Keratinocyte (primary cell): ENCODE data around the gene GRK5. TPM values are rescaled to one million over a fixed set of nuclear protein-coding genes. Genes with fewer than 3 reads are reported as not detected.

ENCODE experiments used
- DNase-seq: peaks from one replicate; pipeline ENCODE4 v3.0.0-alpha.2; 2011; ENCODE audit warnings: low read depth, missing footprints, low spot score
- FAIRE-seq: peaks from 2 replicates; lab custom pipeline; 2011; peaks lifted over from hg19 to GRCh38; lab: Jason Lieb, UNC
- H2AFZ ChIP-seq: 2 replicates; pipeline ENCODE4 v1.6.0; 2012; ENCODE audit warnings: low read length, control low read depth, inconsistent platforms; ENCODE audit not compliant: control insufficient read depth
- H3K27ac ChIP-seq: 2 replicates; pipeline ENCODE4 v1.5.1; 2011; ENCODE audit warnings: low read length; ENCODE audit not compliant: control insufficient read depth, insufficient read depth
- H3K27me3 ChIP-seq: 3 replicates; pipeline ENCODE4 v1.6.0; 2011; ENCODE audit warnings: low read length; ENCODE audit not compliant: control insufficient read depth, insufficient read depth; ENCODE audit errors: extremely low read depth
- H3K36me3 ChIP-seq, 2 experiments: 2 replicates in 1 of 2; 3 replicates in 1 of 2; pipeline ENCODE4 v1.5.1; 2011; ENCODE audit warnings: low read length in 2 of 2, mild to moderate bottlenecking in 1 of 2; ENCODE audit not compliant: control insufficient read depth in 2 of 2, insufficient read depth in 2 of 2; ENCODE audit errors: extremely low read depth in 1 of 2
- H3K4me1 ChIP-seq: 3 replicates; pipeline ENCODE4 v1.5.1; 2011; ENCODE audit warnings: low read length; ENCODE audit not compliant: control insufficient read depth, insufficient read depth; ENCODE audit errors: extremely low read depth
- H3K4me2 ChIP-seq: 3 replicates; pipeline ENCODE4 v1.6.0; 2011; ENCODE audit warnings: low read depth, low read length; ENCODE audit not compliant: control insufficient read depth, insufficient read depth; ENCODE audit errors: extremely low read depth
- H3K4me3 ChIP-seq, 3 experiments: fragments of 200-600 bp in 1 of 3; sonication (generic) in 1 of 3; 2 replicates in 2 of 3; 3 replicates in 1 of 3; pipeline ENCODE4 v1.5.1; 2011 to 2016; ENCODE audit warnings: low read length in 3 of 3, mild to moderate bottlenecking in 3 of 3, control low read depth in 2 of 3, inconsistent platforms in 1 of 3, low read depth in 1 of 3, mixed read lengths in 1 of 3, mixed run types in 1 of 3, moderate library complexity in 1 of 3; ENCODE audit not compliant: control insufficient read depth in 2 of 3, insufficient read depth in 2 of 3; ENCODE audit errors: extremely low read depth in 1 of 3
- H3K79me2 ChIP-seq: 2 replicates; pipeline ENCODE4 v1.6.0; 2012; ENCODE audit warnings: low read length; ENCODE audit not compliant: control insufficient read depth, insufficient read depth
- H3K9ac ChIP-seq: 3 replicates; pipeline ENCODE4 v1.6.0; 2011; ENCODE audit warnings: low read length; ENCODE audit not compliant: control insufficient read depth, insufficient read depth; ENCODE audit errors: extremely low read depth
- H3K9me1 ChIP-seq: 3 replicates; pipeline ENCODE4 v1.6.0; 2011; ENCODE audit warnings: low read length; ENCODE audit not compliant: control insufficient read depth, insufficient read depth; ENCODE audit errors: extremely low read depth
- H3K9me3 ChIP-seq: 2 replicates; pipeline ENCODE4 v1.5.1; 2012; ENCODE audit warnings: low read depth, low read length; ENCODE audit not compliant: control insufficient read depth
- H4K20me1 ChIP-seq: 3 replicates; pipeline ENCODE4 v1.6.0; 2011; ENCODE audit warnings: low read length; ENCODE audit not compliant: control insufficient read depth, insufficient read depth; ENCODE audit errors: extremely low read depth
- EZH2 ChIP-seq: IDR thresholded peaks from one replicate; pipeline ENCODE4 v1.6.1; 2012; ENCODE audit warnings: inconsistent platforms, mild to moderate bottlenecking, low read length, moderate library complexity
- dilution Hi-C: fragments of 300-500 bp; cut with MboI; formaldehyde crosslinking; loops from one replicate; pipeline ENCODE4 v1.7.0; 2020; ENCODE audit warnings: low sequenced_read_pairs; ENCODE audit not compliant: extremely low pct_ligation_motif_present
- polyA plus RNA-seq, 5 experiments: library from polyadenylated mRNA; depleted of rRNA in 3 of 5; stranded (reverse) in 3 of 5; stranded (forward) in 1 of 5; unstranded in 1 of 5; fragments of >200 nt; gene quantifications; 1 replicate in 1 of 5; 2 replicates in 3 of 5; 3 replicates in 1 of 5; pipeline versions ENCODE4 v1.2.1 to v1.2.3, GENCODE V29; 2011 to 2012; ENCODE audit warnings: missing spikeins in 2 of 5, low read depth in 1 of 5, low replicate concordance in 1 of 5
- TF ChIP-seq, protein P1 (sequence below), 3 experiments: IDR thresholded peaks in 1 of 3; conservative IDR thresholded peaks in 1 of 3; optimal IDR thresholded peaks in 1 of 3; 2 replicates in 2 of 3; 3 replicates in 1 of 3; pipeline versions ENCODE3 to v1.5.1; 2011; ENCODE audit warnings: low read length in 3 of 3, mild to moderate bottlenecking in 3 of 3, moderate library complexity in 2 of 3, control low read depth in 1 of 3, inconsistent platforms in 1 of 3; ENCODE audit not compliant: insufficient read depth in 2 of 3; ENCODE audit errors: extremely low read depth in 1 of 3

GRK5 gene
- polyA plus RNA-seq, 1 donor (not counting 4 experiments of a cell fraction or from before 2014, with no cell fraction given), result 7.6 TPM

DNA sequence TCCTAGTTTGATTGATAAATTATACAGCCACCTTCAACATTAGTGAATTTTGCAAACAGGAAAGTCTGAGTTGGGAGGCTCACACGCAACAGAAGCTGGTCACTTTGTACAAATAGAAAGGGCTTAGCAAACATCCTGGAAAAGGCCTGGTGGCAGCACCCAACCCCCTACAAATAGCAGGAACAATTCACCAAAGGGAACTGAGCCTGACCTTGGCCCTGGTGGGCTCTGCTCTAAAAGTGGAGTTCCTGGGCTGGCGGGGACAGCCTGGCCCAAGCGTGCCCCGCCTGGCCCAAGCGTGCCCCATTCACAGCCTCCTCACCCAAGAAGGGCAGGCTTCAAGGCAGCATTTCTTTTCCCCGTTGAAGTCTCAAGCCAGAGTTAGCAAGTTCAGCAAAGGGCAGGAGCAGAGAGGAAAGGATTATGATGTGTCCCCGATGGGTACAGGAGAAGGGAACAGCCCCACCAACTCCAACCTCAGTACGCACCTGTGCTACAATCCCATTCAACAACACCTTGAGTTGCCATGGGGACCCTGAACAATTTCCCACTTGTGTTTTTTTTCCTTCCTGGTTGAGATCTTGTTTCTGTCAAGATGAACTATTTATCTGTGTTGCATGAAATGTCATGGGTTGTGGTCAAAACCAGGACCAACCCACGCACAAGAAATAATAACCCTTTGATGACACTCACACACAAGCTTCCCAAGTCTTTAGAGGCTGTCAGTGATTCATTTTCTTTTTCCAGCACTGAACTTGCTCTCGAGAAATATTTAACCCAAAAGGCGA is 291.7 kb downstream of the GRK5 start:
- H3K9me1 ChIP-seq, result no peaks in the 10 kb centered on the region
- H3K4me2 ChIP-seq, result no peak overlapping the region
- H3K9me3 ChIP-seq, result no peaks in the 10 kb centered on the region
- H3K9ac ChIP-seq, result no peak overlapping the region
- H2AFZ ChIP-seq, result no peak overlapping the region
- no peak overlapping the region for H3K4me3 ChIP-seq
- H4K20me1 ChIP-seq, result no peaks in the 10 kb centered on the region
- FAIRE-seq (no peak), DNase-seq (no peak)
- no peaks in the 10 kb centered on the region for H3K79me2 ChIP-seq
- no peak overlapping the region for H3K27ac ChIP-seq
- TF ChIP-seq, protein P1, sequence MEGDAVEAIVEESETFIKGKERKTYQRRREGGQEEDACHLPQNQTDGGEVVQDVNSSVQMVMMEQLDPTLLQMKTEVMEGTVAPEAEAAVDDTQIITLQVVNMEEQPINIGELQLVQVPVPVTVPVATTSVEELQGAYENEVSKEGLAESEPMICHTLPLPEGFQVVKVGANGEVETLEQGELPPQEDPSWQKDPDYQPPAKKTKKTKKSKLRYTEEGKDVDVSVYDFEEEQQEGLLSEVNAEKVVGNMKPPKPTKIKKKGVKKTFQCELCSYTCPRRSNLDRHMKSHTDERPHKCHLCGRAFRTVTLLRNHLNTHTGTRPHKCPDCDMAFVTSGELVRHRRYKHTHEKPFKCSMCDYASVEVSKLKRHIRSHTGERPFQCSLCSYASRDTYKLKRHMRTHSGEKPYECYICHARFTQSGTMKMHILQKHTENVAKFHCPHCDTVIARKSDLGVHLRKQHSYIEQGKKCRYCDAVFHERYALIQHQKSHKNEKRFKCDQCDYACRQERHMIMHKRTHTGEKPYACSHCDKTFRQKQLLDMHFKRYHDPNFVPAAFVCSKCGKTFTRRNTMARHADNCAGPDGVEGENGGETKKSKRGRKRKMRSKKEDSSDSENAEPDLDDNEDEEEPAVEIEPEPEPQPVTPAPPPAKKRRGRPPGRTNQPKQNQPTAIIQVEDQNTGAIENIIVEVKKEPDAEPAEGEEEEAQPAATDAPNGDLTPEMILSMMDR (optimal IDR thresholded peaks at IDR 0.05 in 1 of 3, IDR thresholded peaks at IDR 0.05 in 1 of 3, conservative IDR thresholded peaks at IDR 0.05 in 1 of 3; ENCODE audit: extremely low read depth in 1 of 3, insufficient read depth in 2 of 3, low read length in 3 of 3), result no peak
- TF ChIP-seq EZH2, result no peak
- H3K36me3 ChIP-seq, result peaks cover 3 to 5% of the 10 kb centered on the region in 2 experiments
- no peaks in the 10 kb centered on the region for H3K27me3 ChIP-seq
- dilution Hi-C loops, result no loop called here
- no peaks in the 10 kb centered on the region for H3K4me1 ChIP-seq

DNA sequence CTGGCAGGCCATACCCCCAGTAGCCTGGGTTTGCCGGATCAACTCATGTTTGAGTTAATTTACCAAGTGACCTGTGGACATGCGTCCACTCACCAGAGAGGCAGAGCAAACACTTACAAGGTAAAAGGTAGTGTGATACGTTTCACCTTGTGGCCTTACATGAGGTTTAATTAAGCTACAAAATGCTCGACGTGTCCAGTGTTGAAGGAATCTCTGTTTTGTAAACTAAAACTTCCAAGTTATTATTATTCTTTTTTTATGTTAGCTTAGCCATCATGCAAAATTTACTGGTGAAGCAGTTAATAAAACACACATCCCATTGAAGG is 292.3 kb downstream of the GRK5 start:
- Histone ChIP-seq H3K27ac (no peak overlapping the region), H3K27me3 (no peaks in the 10 kb centered on the region), H4K20me1 (no peaks in the 10 kb centered on the region), H3K9me3 (no peaks in the 10 kb centered on the region), H3K4me1 (no peaks in the 10 kb centered on the region), H3K9me1 (no peaks in the 10 kb centered on the region), H2AFZ (no peak overlapping the region), H3K79me2 (no peaks in the 10 kb centered on the region), H3K9ac (no peak overlapping the region), H3K36me3 (peaks cover 4 to 8% of the 10 kb centered on the region in 2 experiments), H3K4me3 (no peak overlapping the region), H3K4me2 (no peak overlapping the region)
- dilution Hi-C loops, result no loop called here
- no peak for TF ChIP-seq EZH2
- TF ChIP-seq, protein P1 (optimal IDR thresholded peaks at IDR 0.05 in 1 of 3, IDR thresholded peaks at IDR 0.05 in 1 of 3, conservative IDR thresholded peaks at IDR 0.05 in 1 of 3; ENCODE audit: extremely low read depth in 1 of 3, insufficient read depth in 2 of 3, low read length in 3 of 3), result no peak
- FAIRE-seq (no peak), DNase-seq (no peak)
